Ishikawa (cell line): ENCODE results near the gene FKBP10.

Source experiments
- CEBPB ChIP-seq: IDR thresholded peaks from 2 replicates; pipeline ENCODE4 v1.6.1; 2012
- CREB1 ChIP-seq: IDR thresholded peaks from 2 replicates; pipeline ENCODE4 v1.6.1; 2012; ENCODE audit warnings: low read depth
- EGR1 ChIP-seq: IDR thresholded peaks from 2 replicates; pipeline ENCODE4 v1.6.1; 2012
- EP300 ChIP-seq: IDR thresholded peaks from 2 replicates; pipeline ENCODE4 v1.6.1; 2012; ENCODE audit warnings: borderline replicate concordance
- FOXM1 ChIP-seq: IDR thresholded peaks from 2 replicates; pipeline ENCODE4 v1.6.1; 2012; ENCODE audit warnings: low read depth, borderline replicate concordance
- MAX ChIP-seq: IDR thresholded peaks from 2 replicates; pipeline ENCODE4 v1.6.1; 2012
- NFIC ChIP-seq: IDR thresholded peaks from 2 replicates; pipeline ENCODE4 v1.6.1; 2012
- RAD21 ChIP-seq: IDR thresholded peaks from 2 replicates; pipeline ENCODE4 v1.6.1; 2012; ENCODE audit warnings: low read depth
- TAF1 ChIP-seq: IDR thresholded peaks from 2 replicates; pipeline ENCODE4 v1.6.1; 2012; ENCODE audit warnings: low read depth, mild to moderate bottlenecking
- TCF12 ChIP-seq: IDR thresholded peaks from 2 replicates; pipeline ENCODE4 v1.6.1; 2012; ENCODE audit warnings: low read depth
- USF1 ChIP-seq: IDR thresholded peaks from 2 replicates; pipeline ENCODE4 v1.6.1; 2012
- YY1 ChIP-seq: IDR thresholded peaks from 2 replicates; pipeline ENCODE4 v1.6.1; 2012; ENCODE audit warnings: low read depth
- TF ChIP-seq, protein P1 (sequence below): IDR thresholded peaks from 2 replicates; pipeline ENCODE4 v1.6.1; 2012; ENCODE audit warnings: low read depth, mild to moderate bottlenecking

DNA sequence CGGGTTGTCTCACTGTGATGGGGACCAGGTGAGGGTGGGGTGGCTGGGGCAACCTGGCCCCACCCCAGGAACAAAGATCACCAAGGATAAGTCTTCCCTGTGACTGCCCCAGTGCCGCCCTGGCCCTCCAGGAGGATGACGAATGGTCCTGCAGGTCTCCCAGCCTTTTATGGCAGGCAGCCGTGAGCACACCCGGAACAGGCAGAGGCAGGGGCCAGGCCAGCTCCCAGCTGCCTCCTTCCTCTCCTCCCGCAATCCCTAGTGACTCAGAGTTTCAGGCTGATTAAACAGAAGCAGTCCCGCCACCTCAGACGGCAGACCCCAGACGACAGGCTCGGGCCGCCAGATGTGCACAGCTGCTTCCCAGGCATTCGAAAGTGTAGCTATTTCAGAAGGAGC lies 39.6 kb upstream of the FKBP10 start:
- TF ChIP-seq EGR1 (no peak), NFIC (no peak), RAD21 (no peak; the same call in 1 of the 2 replicates), MAX (peak; percentile 16; the same call in 1 of the 2 replicates), FOXM1 (no peak), YY1 (no peak; the same call in 1 of the 2 replicates), TCF12 (peak; percentile 56), CREB1 (no peak), TAF1 (no peak), EP300 (peak; percentile 45; the same call in 1 of the 2 replicates), USF1 (no peak), CEBPB (no peak)
- TF ChIP-seq, protein P1, sequence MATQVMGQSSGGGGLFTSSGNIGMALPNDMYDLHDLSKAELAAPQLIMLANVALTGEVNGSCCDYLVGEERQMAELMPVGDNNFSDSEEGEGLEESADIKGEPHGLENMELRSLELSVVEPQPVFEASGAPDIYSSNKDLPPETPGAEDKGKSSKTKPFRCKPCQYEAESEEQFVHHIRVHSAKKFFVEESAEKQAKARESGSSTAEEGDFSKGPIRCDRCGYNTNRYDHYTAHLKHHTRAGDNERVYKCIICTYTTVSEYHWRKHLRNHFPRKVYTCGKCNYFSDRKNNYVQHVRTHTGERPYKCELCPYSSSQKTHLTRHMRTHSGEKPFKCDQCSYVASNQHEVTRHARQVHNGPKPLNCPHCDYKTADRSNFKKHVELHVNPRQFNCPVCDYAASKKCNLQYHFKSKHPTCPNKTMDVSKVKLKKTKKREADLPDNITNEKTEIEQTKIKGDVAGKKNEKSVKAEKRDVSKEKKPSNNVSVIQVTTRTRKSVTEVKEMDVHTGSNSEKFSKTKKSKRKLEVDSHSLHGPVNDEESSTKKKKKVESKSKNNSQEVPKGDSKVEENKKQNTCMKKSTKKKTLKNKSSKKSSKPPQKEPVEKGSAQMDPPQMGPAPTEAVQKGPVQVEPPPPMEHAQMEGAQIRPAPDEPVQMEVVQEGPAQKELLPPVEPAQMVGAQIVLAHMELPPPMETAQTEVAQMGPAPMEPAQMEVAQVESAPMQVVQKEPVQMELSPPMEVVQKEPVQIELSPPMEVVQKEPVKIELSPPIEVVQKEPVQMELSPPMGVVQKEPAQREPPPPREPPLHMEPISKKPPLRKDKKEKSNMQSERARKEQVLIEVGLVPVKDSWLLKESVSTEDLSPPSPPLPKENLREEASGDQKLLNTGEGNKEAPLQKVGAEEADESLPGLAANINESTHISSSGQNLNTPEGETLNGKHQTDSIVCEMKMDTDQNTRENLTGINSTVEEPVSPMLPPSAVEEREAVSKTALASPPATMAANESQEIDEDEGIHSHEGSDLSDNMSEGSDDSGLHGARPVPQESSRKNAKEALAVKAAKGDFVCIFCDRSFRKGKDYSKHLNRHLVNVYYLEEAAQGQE: no peak
